ENCODE results near the gene CYP2C18.

DNA sequence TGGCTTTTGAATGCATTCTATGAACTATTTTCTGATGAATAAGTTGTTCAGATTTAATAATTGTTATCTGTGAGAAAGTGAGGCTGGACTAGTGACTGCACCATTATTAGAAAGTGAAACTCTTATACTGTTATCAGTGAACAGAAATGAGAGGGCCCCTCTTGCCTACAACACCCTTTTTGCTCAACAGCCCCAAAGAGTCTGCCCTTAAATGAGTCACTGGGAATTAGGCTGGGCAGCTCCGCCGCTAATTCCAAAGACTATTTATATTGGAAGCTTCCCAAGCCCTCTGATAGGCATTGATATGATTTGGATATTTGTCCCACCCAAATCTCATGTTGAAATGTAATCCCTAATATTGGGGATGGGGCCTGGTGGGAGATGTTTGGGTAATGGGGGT lies 7.0 kb upstream of the CYP2C18 start:
- no peak for TF ChIP-seq ZBTB1 (CRISPR knock-in tag; IDR thresholded peaks at IDR 0.05; ENCODE audit: borderline replicate concordance)
- TF ChIP-seq, protein P1, sequence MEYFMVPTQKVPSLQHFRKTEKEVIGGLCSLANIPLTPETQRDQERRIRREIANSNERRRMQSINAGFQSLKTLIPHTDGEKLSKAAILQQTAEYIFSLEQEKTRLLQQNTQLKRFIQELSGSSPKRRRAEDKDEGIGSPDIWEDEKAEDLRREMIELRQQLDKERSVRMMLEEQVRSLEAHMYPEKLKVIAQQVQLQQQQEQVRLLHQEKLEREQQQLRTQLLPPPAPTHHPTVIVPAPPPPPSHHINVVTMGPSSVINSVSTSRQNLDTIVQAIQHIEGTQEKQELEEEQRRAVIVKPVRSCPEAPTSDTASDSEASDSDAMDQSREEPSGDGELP (IDR thresholded peaks at IDR 0.05; ENCODE audit: borderline replicate concordance, low read depth) = no peak
- TF ChIP-seq, protein P2, sequence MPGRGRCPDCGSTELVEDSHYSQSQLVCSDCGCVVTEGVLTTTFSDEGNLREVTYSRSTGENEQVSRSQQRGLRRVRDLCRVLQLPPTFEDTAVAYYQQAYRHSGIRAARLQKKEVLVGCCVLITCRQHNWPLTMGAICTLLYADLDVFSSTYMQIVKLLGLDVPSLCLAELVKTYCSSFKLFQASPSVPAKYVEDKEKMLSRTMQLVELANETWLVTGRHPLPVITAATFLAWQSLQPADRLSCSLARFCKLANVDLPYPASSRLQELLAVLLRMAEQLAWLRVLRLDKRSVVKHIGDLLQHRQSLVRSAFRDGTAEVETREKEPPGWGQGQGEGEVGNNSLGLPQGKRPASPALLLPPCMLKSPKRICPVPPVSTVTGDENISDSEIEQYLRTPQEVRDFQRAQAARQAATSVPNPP (CRISPR knock-in tag; IDR thresholded peaks at IDR 0.05) = no peak
